DND-41 (cell line): ENCODE data around the gene SYCE1L.

ENCODE experiments used
- EZH2 ChIP-seq: IDR thresholded peaks from 3 replicates; pipeline ENCODE4 v1.6.1; 2012; ENCODE audit warnings: borderline replicate concordance, low read depth, mild to moderate bottlenecking, moderate library complexity, low read length, inconsistent platforms; ENCODE audit not compliant: severe bottlenecking
- TF ChIP-seq, protein P1 (sequence below): IDR thresholded peaks from 2 replicates; pipeline ENCODE4 v1.5.1; 2012; ENCODE audit warnings: borderline replicate concordance, low read length, moderate library complexity, mild to moderate bottlenecking; ENCODE audit not compliant: poor library complexity, severe bottlenecking; ENCODE audit errors: extremely low read depth

DNA sequence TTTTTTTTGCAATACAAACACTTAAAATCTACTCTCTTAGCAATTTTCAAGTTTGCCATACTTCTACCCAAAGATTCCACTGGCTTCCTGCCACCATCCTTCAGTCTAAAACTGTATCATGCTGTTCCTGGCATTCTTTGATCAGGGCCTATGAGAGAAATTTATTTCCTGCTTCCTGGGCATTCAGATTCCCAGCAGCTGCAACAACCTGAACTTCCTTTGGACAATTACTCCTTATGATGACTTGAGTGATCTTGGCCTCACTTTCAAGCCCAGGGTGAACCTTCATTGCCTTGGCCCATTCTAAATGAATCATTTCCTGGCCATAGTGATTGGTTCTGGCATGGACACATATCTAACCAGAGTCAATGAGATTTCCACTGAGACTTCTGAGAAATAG is 26.3 kb upstream of the SYCE1L start:
- TF ChIP-seq, protein P1, sequence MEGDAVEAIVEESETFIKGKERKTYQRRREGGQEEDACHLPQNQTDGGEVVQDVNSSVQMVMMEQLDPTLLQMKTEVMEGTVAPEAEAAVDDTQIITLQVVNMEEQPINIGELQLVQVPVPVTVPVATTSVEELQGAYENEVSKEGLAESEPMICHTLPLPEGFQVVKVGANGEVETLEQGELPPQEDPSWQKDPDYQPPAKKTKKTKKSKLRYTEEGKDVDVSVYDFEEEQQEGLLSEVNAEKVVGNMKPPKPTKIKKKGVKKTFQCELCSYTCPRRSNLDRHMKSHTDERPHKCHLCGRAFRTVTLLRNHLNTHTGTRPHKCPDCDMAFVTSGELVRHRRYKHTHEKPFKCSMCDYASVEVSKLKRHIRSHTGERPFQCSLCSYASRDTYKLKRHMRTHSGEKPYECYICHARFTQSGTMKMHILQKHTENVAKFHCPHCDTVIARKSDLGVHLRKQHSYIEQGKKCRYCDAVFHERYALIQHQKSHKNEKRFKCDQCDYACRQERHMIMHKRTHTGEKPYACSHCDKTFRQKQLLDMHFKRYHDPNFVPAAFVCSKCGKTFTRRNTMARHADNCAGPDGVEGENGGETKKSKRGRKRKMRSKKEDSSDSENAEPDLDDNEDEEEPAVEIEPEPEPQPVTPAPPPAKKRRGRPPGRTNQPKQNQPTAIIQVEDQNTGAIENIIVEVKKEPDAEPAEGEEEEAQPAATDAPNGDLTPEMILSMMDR: no peak
- no peak for TF ChIP-seq EZH2
